DMS114 treated with DMSO at 0.1 percent for 48 hours (cell line): Measurements from ENCODE around the gene TBC1D4.
"Not testable (repeated sequence)": the region's sequence is repeated elsewhere in the genome, so short reads cannot be mapped to it uniquely, and the experiment has no call there.

ENCODE experiments used
- DNase-seq: peaks from one replicate; lab custom pipeline; 2025; ENCODE audit not compliant: unreplicated experiment; lab: John Stamatoyannopoulos, UW

Gene TBC1D4

DNA sequence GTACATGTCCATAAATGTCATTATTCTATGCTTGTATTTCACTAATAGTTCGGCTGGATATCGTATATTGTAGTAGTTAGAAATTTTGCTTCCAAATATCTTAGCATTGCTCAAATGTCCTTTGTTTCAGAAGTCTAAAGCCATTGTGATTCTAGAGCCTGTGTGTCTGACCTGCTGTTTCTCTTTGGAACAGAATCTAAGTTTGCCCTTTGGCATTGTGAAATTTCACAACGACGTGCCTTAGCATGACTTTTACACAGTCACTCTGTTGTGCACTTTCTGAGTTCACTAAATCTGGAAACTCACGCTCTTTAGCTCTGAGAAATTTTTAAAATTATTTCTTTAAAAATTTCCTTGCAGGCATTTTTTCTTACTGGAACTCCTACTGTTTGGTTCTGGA is 152.2 kb downstream of the TBC1D4 start:
- no peak for DNase-seq

DNA sequence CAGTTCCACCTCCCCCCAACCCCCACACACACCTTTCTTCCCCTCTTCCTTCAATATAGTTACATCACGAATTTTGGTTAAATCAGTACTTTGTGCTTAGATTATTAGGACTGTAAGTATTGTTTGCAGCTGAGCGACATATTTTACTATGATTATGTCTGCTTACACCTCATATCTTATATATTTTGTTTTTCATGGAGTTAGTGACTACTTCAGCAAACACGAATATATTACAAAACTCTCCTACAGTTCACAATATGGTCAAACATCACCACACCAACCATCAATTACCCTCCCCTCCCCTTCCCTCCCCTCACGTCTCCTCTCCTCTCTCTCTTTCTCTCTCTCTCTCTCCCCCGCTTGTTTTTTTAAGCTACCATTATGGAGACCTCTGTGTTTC is 152.9 kb downstream of the TBC1D4 start:
- no peak for DNase-seq

DNA sequence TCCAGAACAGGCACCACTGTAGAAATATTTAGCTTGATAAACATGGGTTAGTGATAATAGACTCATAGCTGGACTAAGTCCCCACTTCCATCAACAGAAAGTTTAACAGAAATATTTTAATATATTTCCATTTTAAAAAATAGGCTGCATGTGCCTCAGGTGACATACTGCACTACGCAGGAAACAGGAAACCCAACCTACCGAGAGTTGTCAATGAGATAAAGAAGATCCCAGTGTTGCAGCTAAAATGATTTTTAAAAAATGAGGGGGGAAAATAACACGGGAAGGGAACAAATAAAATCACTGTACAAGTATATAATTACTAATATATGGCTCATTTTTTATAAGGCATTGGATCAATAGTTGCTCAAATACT is 154.8 kb downstream of the TBC1D4 start:
- DNase-seq: no peak

DNA sequence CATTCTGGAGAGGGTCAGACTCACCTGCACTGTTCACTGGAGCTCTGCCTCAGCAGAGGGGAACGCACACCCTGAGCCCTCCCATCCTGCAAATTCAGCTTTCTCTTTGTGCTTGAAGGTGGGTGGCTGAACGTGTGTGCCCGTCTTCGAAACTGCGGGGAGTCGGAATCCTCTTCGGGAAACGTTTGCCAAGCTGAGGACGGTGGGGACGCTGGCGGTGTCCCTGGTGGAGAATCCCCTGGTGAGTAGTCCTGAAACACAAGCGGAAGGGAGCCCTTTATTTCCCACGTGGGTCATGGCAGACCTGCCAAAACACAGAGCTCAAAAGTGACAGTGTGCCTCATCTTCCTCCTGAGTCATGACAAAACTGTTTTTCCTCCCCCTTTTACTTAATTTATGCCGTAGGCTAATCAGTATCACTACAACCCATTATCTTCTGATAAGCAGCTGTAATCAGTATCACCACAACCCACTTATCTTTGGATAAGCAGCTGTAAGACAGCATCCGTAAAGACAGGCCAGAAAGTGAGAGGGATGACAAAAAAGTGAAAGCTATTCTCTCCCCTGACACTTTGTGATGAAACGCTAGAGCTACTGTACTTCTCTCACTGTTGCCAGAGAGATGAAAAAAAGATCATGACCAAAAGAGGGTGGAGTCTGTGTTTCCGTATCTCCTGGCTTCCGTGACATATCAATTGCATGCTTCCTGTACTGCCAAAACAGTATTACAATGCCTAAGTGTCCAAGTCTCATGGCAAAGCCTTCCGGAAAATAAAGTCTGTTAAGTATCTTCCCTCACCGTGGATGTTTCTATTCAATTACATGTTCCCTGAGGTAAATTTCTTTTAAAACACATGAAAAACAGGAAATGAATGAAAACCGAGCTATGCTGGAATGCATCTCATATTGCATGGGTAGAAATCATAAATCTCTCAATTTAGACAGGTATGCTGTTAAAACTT is 155.5 kb downstream of the TBC1D4 start:
- no peak for DNase-seq

DNA sequence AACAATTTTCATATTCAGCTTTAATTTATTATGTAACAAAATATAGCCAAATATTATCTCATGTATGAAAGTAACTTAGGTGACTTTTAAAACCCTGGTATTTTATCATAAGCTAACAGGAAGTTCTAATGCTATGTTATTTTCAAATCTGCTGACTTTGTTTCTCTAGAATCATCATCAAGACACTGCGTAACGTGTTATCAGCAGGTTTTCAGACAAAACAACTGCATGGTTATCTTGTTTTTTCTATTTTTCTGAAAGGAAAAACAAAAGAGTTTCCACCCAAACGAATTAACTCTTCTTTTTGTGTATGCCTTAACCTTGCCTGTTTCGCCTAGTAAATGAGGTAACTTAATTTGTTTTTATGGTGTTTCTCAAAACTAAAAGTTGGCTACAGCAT is 156.3 kb downstream of the TBC1D4 start:
- no peak for DNase-seq

DNA sequence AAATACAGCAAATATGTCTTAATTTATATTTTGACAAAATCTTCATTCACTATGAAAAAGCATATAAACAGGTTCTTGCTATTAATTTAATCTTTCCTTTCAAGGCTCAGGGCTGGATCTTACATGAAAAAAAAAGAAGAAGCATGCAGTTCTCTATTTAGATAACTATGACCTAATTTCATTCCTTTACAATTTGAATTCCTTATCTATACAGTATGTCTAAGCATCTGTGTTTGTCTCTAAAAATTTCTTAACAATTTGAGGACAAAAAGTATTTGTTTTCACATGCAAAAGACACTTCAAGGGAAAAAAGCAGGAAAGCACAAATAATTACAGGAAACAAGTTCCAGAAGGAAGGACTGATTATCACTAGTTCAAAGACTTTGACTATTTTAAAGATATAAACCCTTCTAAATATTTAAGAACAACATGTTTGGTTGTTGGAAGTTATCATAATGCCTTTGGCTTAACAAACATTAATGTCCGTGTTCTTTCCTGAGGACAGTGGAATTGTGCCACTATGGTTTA is 157.5 kb downstream of the TBC1D4 start:
- DNase-seq: no peak

DNA sequence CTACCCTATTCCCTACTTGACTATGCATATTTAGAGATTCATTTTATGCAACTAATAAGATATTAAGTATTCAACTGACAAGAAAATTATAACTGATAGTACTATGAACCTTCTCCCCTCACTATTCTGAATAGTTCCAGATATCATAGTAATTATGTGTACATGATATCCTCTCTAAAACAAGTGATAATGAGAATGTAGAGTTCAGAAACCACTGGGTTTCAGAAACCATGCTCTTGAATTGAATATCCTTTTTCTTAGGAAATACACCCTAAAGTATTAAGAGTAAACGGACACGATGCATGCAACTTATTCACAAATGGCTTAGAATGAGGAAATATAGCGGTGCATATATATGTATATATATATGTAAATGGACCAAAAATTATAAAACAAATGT is 160.9 kb downstream of the TBC1D4 start:
- DNase-seq: no peak

DNA sequence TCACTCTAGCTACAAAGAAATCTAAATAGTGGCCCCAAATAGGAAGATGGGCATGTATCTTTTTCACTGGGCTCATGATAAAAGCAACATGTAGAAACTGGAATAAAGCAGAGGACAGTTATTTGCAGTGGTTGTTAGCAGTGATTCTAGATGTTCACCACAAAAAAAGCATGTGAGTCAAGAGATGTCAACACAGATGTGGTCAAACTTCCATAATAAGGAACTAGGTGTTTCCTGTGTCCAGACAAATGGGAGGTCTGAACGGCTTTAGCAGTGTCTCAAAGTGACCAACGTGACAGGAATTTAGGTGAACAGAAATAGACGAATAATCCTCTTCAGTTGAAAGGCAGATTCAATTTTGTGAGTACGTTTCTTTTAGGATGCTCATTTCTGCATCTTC is 162.7 kb downstream of the TBC1D4 start:
- DNase-seq: no peak

DNA sequence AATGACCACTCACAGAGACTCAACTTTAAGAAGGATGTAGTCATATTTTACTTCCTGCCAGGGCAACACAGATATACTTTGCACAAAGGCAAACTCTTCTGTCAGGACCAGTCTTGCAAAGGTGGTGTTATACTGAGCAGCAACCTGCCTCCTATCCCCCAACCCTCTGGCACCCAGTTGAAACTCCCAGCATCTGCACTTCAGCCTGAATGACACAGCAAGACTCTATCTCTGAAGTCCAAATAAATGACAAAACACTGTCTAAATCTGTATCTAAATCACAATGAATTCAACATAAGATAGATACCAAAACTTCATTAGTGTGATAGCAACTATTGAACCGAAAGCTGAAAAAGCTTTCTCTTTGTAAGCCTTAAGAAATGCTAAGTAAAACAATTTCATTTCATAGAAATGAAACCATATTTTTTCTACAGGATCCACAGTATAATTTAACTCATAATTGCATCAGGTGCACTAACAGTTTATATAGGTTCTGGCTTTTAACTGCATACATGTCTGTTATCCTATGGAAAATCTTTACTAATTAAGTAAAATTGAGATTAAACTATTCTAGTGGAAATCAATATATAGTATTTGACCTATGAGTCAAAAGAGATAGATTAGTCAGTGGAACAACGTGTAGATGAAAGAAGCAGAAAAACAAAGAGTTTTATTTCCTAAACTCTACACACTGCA is 163.7 kb downstream of the TBC1D4 start:
- DNase-seq: no peak

DNA sequence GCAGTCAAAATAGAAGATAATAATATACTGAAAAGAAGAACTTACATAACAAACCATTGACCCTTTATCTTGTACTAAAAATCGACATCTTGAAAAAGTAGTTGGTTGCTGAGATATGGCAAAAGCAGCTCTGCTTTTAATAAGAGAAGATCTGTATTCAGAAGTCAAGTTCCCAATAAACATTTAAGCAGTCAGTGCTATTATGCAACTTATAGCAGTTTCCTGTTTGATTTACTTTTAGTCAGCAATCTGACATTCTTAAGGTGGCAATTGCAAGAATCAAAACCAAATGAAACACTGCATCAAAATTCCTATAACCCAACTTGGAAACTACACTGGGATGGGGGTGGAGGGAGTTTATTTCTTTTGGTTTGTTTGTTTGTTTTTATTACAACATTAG is 165.5 kb downstream of the TBC1D4 start:
- DNase-seq: no peak

DNA sequence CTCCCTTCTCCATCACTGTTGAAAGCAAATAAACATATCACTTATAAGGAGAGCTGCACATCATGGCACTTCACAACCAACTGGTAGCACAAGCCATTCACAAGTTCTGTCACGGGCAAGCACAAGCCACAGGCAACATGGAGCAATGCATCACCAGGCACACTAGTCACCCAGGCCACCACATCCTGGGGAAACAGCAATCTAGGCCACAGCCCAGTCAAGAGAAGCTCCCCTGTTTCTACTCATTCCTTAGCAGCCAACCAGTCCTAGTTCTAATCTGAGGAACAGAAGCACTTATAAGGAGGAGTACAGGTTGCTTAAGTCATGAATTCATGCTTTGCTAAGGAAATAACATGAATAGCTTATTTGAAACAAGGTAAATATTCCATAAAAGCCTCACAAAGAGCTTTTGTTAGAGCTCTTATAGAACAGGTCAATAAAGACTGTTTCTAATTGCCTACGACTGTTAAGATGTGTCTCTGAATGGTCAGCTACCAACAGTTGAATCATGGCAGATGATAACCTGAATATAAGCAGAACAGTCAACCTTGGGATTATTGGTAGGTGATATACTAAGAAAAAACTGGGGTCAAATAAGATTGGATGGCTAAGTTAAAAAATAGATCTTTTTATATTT is 169.0 kb downstream of the TBC1D4 start:
- DNase-seq: no peak

DNA sequence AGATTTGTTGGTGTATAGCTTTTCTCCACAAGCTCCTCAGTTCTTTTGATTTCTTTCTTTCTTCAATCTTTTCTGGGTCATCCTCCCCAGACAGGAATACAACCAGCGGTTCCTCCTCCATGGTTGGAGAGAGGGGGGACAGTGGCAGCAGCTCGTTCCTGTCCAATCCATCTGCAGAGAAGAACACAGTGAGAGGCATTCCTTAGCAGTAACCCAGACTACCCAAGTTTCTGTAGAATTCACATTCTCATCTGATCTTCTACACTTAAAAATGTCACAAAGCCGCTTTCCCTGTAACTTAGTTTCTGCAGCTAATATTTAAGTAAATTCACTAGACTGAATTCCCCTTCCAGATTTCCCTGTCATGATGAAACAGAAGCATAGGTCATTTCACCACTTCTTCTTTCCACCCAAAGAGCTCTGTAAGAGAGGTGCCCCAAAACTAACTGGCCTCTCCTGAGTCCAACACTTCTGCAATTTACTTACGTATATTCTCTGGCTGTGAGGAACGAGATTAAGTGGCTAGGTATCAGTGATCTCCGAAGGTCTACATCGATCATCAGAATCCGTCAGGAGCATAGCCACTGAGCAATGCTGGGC is 171.9 kb downstream of the TBC1D4 start:
- no peak for DNase-seq

DNA sequence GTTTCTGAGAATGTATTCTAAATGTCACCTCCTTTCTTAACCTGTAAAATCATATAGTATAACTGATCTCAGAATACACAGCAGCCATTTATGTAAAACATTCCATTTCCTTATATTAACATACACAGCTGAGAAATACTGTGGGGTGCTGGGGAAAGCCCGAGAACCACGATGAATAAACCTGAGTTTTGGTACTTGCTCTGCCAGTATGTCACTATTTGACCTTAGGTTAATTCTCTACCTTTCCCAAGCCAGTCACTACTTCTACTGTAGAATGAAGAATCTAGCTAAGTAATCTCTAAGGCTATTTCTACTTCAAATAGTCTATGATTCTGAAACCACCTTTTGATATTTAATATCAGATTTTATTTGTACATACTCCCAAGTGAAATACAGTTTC is 173.7 kb downstream of the TBC1D4 start:
- no peak for DNase-seq

DNA sequence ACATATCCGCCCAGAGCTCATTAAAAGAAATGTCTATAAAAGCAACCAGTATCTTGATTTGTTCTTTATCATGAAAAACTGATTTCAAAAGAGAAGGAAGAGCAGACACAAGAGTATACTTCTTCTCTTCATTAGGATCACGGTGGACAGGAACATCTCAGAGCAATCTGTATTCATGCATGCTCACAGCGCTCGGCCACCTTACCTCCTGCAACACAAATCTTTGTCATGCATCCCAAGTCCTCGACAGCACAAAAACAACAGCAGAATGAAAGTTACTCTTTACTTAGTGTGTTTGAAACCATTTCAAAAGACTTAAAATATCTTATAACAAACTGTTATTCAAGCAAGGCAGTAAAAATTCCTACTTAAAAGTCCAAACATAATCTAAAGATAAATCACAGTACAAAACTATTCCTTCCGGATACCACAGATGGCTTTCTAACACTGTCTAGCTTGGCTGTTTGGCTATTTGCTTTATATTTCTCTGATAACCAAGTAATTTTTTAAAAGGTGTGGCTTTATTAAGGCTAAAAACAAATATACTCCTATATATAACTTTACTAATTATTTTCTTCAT is 174.5 kb downstream of the TBC1D4 start:
- no peak for DNase-seq

DNA sequence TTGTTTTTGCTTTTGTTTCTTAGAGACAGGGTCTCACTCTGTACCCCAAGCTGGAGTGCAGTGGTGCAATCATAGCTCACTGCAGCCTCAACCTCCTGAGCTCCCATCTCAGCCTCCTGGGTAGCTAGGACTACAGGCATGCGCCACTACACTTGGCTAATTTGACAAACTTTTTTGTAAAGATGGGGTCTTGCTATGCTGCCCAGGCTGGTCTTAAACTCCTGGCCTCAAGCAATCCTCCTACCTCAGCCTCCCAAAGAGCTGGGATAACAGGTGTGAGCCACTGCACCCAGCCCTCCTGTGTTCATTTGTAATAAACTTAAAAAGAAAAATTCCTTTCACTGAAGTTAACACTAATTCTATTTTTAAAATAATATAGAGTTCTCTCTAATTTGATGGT is 175.0 kb downstream of the TBC1D4 start:
- not testable (repeated sequence) for DNase-seq

DNA sequence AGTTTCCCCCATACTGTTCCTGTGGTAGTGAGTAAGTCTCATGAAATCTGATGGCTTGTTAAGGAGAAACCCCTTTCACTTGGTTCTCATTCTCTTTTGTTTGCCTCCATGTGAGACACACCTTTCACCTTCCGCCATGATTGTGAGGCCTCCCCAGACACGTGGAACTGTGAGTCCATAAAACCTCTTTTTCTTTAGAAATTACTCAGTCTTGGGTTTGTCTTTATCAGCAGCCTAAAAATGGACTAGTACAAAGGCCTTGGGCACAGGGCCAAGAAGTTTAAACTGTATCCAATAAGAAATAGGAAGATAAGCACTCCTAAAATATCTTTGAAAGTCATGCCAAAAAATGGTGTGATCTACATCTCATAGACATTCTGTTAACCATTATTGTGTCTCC is 176.9 kb downstream of the TBC1D4 start:
- DNase-seq: no peak

DNA sequence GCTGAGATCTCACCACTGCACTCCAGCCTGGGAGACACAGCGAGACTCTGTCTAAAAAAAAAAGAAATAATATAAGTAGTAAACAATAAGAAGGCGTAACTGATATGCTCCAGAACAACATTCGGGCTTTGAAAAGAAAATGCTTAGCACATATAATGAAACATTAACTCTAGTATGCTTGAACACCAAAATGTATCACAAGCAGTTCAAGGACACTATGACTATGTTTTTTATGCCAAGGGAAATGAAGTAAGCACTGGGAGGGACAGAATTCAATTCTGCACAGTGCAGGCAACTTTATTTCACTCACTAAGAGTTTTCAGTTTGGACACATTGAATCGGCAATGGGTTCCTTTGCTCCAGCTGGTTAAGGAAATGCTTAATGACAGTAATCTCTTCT is 178.7 kb downstream of the TBC1D4 start:
- DNase-seq: no peak

DNA sequence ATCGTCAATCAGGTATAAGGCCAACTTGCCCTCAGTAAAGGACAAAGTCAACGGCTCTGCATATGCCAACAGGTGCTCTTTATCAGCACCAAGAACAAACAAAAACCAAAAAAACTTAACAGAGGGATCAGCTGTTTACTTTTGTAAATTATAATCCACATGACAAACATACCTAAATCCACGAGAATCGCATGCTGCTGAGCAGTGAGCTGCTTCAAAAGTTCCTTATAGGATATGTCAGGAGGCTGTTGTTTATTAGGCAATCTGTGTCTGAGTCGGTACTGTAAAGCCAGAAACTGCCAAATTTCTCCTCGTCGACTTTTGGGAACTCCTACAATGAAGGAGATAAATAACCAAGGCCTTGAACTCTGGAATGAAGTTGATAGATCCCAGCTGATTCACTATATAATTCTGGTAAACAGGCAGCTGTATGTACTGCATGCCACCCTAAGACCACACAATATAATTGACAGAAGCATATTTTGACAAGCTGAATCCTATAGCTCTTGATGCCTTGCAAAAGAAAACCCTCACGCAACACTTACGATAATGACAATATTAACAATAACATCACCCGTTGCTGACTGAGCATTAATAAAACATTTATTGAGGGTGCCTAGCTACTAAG is 179.8 kb downstream of the TBC1D4 start:
- no peak for DNase-seq

DNA sequence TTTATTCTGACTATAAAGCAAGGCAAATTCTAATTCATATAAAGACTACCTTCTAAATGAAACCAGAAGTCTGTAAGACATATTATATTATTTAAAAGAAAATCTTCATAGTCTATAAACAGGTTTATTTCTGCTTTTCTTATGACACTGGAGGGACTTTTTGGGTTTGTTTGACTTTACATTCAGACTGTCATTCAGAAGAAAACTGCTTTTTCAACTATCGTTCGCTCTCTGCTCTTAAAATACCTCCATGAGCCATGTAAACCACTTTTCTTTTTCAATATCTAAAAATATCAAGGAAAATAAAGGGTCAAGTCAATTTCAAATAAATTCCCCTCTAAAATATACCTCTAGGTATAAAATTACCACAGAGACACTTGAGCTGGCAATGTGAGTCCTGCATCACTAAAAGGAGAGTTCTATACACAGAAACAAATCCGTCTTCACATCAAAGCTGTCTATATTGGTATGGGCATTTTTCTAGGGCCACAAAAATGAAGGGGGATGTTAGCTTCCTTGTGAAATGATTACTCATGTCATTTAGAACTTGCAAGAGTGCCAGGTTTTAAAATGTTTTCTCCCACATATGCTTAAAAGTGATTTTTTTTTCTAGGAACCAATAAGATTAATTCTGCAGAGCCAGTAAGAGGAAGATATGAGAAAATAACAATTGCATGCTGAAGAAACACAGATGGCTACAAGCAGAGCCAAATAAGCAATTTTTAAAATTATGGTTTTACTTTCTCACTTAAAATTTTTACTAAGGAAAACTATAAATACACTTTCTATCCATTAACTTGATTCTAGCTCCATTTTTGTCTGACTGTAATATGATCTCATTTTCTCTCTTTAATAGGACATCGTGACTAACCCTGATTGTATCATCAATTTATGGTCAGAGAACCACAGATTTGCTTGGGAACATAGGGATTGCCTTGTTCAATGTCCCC is 181.8 kb downstream of the TBC1D4 start:
- no peak for DNase-seq
